ENCODE results near the gene TAX1BP3. TPM values are rescaled to one million over a fixed set of nuclear protein-coding genes. Genes with fewer than 3 reads are reported as not detected.

TAX1BP3 gene
- total RNA-seq, 1 experiment from 2014 or later: 76.3 TPM

- H3K27ac ChIP-seq (ENCODE audit: insufficient read length, low read depth, low read length): no peak overlapping the region
- H4K20me1 ChIP-seq (ENCODE audit: control insufficient read depth, insufficient read depth, insufficient read length): no peaks in the 10 kb centered on the region
- TF ChIP-seq CTCF (conservative IDR thresholded peaks at IDR 0.05): no peak
- peak overlapping the region in 1 of 3 experiments; percentile 85; a peak in 2 of 7 replicates for H3K27ac Mint-ChIP-seq
- no peak overlapping the region for H3K14ac ChIP-seq (ENCODE audit: insufficient read depth, low read length)
- H3K56ac ChIP-seq (ENCODE audit: insufficient read length, low read depth, low read length): no peak overlapping the region
- WGBS (ENCODE audit: extremely low coverage, insufficient read length, low lambda C conversion rate): no CpG with 5 or more reads among the region's 16 CpGs
- no peak overlapping the region for H4K8ac ChIP-seq (replicated peaks; ENCODE audit: insufficient read length, low read depth, low read length)
- H2AK5ac ChIP-seq (ENCODE audit: insufficient read length, low read length): no peak overlapping the region
- H3K9ac ChIP-seq (ENCODE audit: extremely low read depth, insufficient read length, low read length): no peak overlapping the region
- H2BK15ac ChIP-seq (ENCODE audit: low read depth, low read length): no peak overlapping the region
- H3K4ac ChIP-seq (ENCODE audit: low read depth, low read length): no peak overlapping the region
- no peaks in the 10 kb centered on the region for H3K79me2 ChIP-seq (ENCODE audit: insufficient read depth, low read length)
- peak; percentile 28 for DNase-seq
- H4K91ac ChIP-seq (ENCODE audit: insufficient read length, low read depth, low read length): no peak overlapping the region
- no peaks in the 10 kb centered on the region for H3K9me3 Mint-ChIP-seq
- H3K4me1 Mint-ChIP-seq: peaks cover 8 to 12% of the 10 kb centered on the region in 2 experiments
- H3K27me3 Mint-ChIP-seq (ENCODE audit: low read depth): no peaks in the 10 kb centered on the region
- no peak overlapping the region for H2BK120ac ChIP-seq (ENCODE audit: low read depth, low read length, poor library complexity, severe bottlenecking)
- peak overlapping the region in 1 of 2 experiments; percentile 29; a peak in 1 of 5 replicates for H3K4me3 Mint-ChIP-seq
- H3K4me2 ChIP-seq (ENCODE audit: insufficient read depth, insufficient read length, low read length): no peak overlapping the region
- no peak overlapping the region for H3T11ph ChIP-seq (ENCODE audit: low read length)
- no peak overlapping the region for H2BK20ac ChIP-seq (ENCODE audit: low read depth, low read length, poor library complexity, severe bottlenecking)
- H3K23me2 ChIP-seq (ENCODE audit: insufficient read length, low read depth, low read length, poor library complexity, severe bottlenecking): no peaks in the 10 kb centered on the region
- no peaks in the 10 kb centered on the region for H3K9me3 ChIP-seq (ENCODE audit: control insufficient read depth, low read depth, low read length)
- H2BK12ac ChIP-seq (ENCODE audit: insufficient read length, low read depth, low read length): no peak overlapping the region
- H2BK5ac ChIP-seq (ENCODE audit: insufficient read length, low read length): no peak overlapping the region
- no peaks in the 10 kb centered on the region for H3K79me1 ChIP-seq (ENCODE audit: insufficient read depth, low read depth, low read length, poor library complexity, severe bottlenecking)
- H4K5ac ChIP-seq (ENCODE audit: insufficient read length, low read depth, low read length): no peak overlapping the region
- no peaks in the 10 kb centered on the region for H3K4me1 ChIP-seq (ENCODE audit: insufficient read depth, low read length)
- no peaks in the 10 kb centered on the region for H3K27me3 ChIP-seq (ENCODE audit: insufficient read depth, low read length)
- H3K23ac ChIP-seq (ENCODE audit: insufficient read length, low read depth, low read length): no peak overlapping the region
- no peak overlapping the region for H3K18ac ChIP-seq (ENCODE audit: insufficient read length, low read depth, low read length)
- no peak overlapping the region for H2AFZ ChIP-seq (ENCODE audit: low read length)
- H3K36me3 Mint-ChIP-seq (ENCODE audit: insufficient read depth in 1 of 3, low read depth in 3 of 3): peaks cover 0 to 18% (median 0%) of the 10 kb centered on the region in 3 experiments; a peak in 4 of 7 replicates
Measured at GRCh38 chr17:3656755-3657587, 11.4 kb downstream of the TAX1BP3 start.
